SU-DHL-6 (cell line): ENCODE results near the gene IGSF3.

ENCODE experiments used
- H2AFZ ChIP-seq: fragments of 200-600 bp; sonication (generic); 2 replicates; pipeline ENCODE4 v1.6.1; 2014; ENCODE audit warnings: low read depth, mild to moderate bottlenecking, moderate library complexity, mixed read lengths, antibody characterized with exemption, low read length; ENCODE audit not compliant: severe bottlenecking
- H3F3A ChIP-seq: fragments of 200-600 bp; shearing (Covaris generic); 2 replicates; pipeline ENCODE4 v1.6.0; 2016; ENCODE audit warnings: antibody characterized with exemption, mild to moderate bottlenecking; ENCODE audit not compliant: insufficient read depth
- H3K27ac ChIP-seq: fragments of 200-600 bp; sonication (generic); 2 replicates; pipeline ENCODE4 v1.5.1; 2016; ENCODE audit warnings: low read depth, mild to moderate bottlenecking, low read length, moderate library complexity, mixed read lengths
- H3K27me3 ChIP-seq: fragments of 200-600 bp; sonication (generic), shearing (Covaris generic); 2 replicates; pipeline ENCODE4 v1.6.0; 2014; ENCODE audit warnings: mild to moderate bottlenecking, low read length
- H3K36me3 ChIP-seq: fragments of 200-600 bp; sonication (generic); 2 replicates; pipeline ENCODE4 v1.6.1; 2014; ENCODE audit warnings: mild to moderate bottlenecking, low read length, mixed read lengths
- H3K4me2 ChIP-seq: fragments of 300-600, 200-600 bp; shearing (Covaris generic), sonication (generic); 2 replicates; pipeline ENCODE4 v1.6.0; 2014; ENCODE audit warnings: low read length, low read depth, mild to moderate bottlenecking; ENCODE audit not compliant: poor library complexity, severe bottlenecking
- H3K4me3 ChIP-seq: fragments of 200-600 bp; sonication (generic); 2 replicates; pipeline ENCODE4 v1.5.1; 2014; ENCODE audit warnings: antibody characterized with exemption, low read length, mild to moderate bottlenecking, mixed read lengths; ENCODE audit not compliant: insufficient read depth, poor library complexity, severe bottlenecking
- H3K79me2 ChIP-seq: fragments of 200-600 bp; sonication (generic); 2 replicates; pipeline ENCODE4 v1.6.1; 2014; ENCODE audit warnings: mild to moderate bottlenecking, low read length, moderate library complexity; ENCODE audit not compliant: insufficient read depth
- H3K9ac ChIP-seq: fragments of 200-600 bp; sonication (generic); 2 replicates; pipeline ENCODE4 v1.7.0; 2014; ENCODE audit warnings: mild to moderate bottlenecking, low read length
- H3K9me2 ChIP-seq: fragments of 200-600 bp; sonication (generic); replicated peaks from 2 replicates; pipeline ENCODE4 v1.6.1; 2014; ENCODE audit warnings: low read length; ENCODE audit not compliant: insufficient read depth
- H3K9me3 ChIP-seq: fragments of 200-600 bp; sonication (generic); 2 replicates; pipeline ENCODE4 v1.6.1; 2014; ENCODE audit warnings: low read length, mixed read lengths; ENCODE audit not compliant: insufficient read depth
- H4K20me1 ChIP-seq: fragments of 200-600 bp; sonication (generic); 2 replicates; pipeline ENCODE4 v1.6.1; 2014; ENCODE audit warnings: low read depth, mild to moderate bottlenecking, antibody characterized with exemption, low read length, moderate library complexity, mixed read lengths
- EZH2phosphoT487 ChIP-seq: fragments of 200-600 bp; sonication (generic), shearing (Covaris generic); conservative IDR thresholded peaks from 2 replicates; pipeline ENCODE4 v1.6.1; 2018; ENCODE audit warnings: mild to moderate bottlenecking, antibody characterized with exemption, low read length, moderate library complexity, mixed read lengths
- TF ChIP-seq, protein P1 (sequence below): fragments of 200-600 bp; sonication (generic); IDR thresholded peaks from one replicate; pipeline ENCODE4 v1.5.1; 2017; ENCODE audit warnings: antibody characterized with exemption, mild to moderate bottlenecking, low read length, moderate library complexity; ENCODE audit not compliant: insufficient read depth, poor library complexity, severe bottlenecking

The IGSF3 gene

GRCh38 chr1:116667575-116668105, at the start of gene IGSF3:
Gene IGSF3 (minus strand): TSS chr1:116667733. CDS start chr1:116666326, 1,407 bp downstream.
- Histone ChIP-seq H2AFZ (no peak within 1 kb of the TSS), H3K9me2 (no peaks in the 10 kb centered on the region), H4K20me1 (no peaks in the 10 kb centered on the region), H3K9me3 (no peaks in the 10 kb centered on the region), H3K4me2 (peak within 1 kb of the TSS; percentile 58), H3K27me3 (no peaks in the 10 kb centered on the region), H3K36me3 (no peaks in the 10 kb centered on the region), H3K79me2 (no peaks in the 10 kb centered on the region), H3K9ac (no peak within 1 kb of the TSS; the same call in 1 of the 2 replicates), H3K4me3 (peak within 1 kb of the TSS; percentile 42), H3K27ac (no peak within 1 kb of the TSS), H3F3A (no peaks in the 10 kb centered on the region)
- TF ChIP-seq, protein P1, sequence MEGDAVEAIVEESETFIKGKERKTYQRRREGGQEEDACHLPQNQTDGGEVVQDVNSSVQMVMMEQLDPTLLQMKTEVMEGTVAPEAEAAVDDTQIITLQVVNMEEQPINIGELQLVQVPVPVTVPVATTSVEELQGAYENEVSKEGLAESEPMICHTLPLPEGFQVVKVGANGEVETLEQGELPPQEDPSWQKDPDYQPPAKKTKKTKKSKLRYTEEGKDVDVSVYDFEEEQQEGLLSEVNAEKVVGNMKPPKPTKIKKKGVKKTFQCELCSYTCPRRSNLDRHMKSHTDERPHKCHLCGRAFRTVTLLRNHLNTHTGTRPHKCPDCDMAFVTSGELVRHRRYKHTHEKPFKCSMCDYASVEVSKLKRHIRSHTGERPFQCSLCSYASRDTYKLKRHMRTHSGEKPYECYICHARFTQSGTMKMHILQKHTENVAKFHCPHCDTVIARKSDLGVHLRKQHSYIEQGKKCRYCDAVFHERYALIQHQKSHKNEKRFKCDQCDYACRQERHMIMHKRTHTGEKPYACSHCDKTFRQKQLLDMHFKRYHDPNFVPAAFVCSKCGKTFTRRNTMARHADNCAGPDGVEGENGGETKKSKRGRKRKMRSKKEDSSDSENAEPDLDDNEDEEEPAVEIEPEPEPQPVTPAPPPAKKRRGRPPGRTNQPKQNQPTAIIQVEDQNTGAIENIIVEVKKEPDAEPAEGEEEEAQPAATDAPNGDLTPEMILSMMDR, result no peak
- TF ChIP-seq EZH2phosphoT487, result no peak

DNA sequence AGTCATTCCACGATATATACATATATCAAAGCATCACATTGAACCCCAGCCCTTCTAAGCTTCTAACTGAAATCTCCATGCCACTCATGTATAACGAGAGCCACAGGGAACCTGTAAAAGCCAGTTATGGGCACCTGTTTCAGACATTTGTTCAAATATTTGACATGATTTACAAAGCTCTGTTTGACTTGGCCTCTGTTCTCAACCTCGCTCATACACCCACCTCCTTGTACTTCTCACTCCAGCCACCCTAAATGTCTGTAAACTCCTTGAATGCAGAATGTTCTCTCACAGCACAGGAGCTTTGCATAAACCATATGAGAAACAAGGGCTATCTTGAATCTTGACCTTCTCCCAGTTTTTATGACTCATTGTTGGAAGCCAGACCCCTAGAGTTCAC, 49.8 kb upstream of the IGSF3 start:
- H3K4me2 ChIP-seq, result no peak overlapping the region
- H4K20me1 ChIP-seq, result no peaks in the 10 kb centered on the region
- no peaks in the 10 kb centered on the region for H3K36me3 ChIP-seq
- H3K27ac ChIP-seq, result no peak overlapping the region
- no peak overlapping the region for H2AFZ ChIP-seq
- no peaks in the 10 kb centered on the region for H3K9me2 ChIP-seq
- H3K9ac ChIP-seq, result no peak overlapping the region
- H3K9me3 ChIP-seq, result no peaks in the 10 kb centered on the region
- H3F3A ChIP-seq, result no peaks in the 10 kb centered on the region
- no peaks in the 10 kb centered on the region for H3K27me3 ChIP-seq
- H3K4me3 ChIP-seq, result no peak overlapping the region
- TF ChIP-seq EZH2phosphoT487, result no peak
- TF ChIP-seq, protein P1, result no peak
- no peaks in the 10 kb centered on the region for H3K79me2 ChIP-seq

- Histone ChIP-seq H3K9ac (no peak overlapping the region), H2AFZ (no peak overlapping the region), H3K4me3 (no peak overlapping the region)
These were observed 48.9 kb upstream of the IGSF3 start for GRCh38 chr1:116716391-116716790.

More at GRCh38 chr1:116716391-116716790, 48.9 kb upstream of the IGSF3 start:
- Histone ChIP-seq H3K27me3 (no peaks in the 10 kb centered on the region), H3K79me2 (no peaks in the 10 kb centered on the region), H3K36me3 (no peaks in the 10 kb centered on the region), H4K20me1 (no peaks in the 10 kb centered on the region), H3K9me3 (no peaks in the 10 kb centered on the region), H3K27ac (no peak overlapping the region), H3K9me2 (no peaks in the 10 kb centered on the region), H3F3A (no peaks in the 10 kb centered on the region), H3K4me2 (no peak overlapping the region)
- TF ChIP-seq EZH2phosphoT487, result no peak
- TF ChIP-seq, protein P1, result no peak
